HUES48 (cell line): Measurements from ENCODE around the gene COL25A1.

Experiments used
- H3K27ac ChIP-seq: one replicate; pipeline ENCODE4 v1.7.0; 2013; ENCODE audit warnings: low read depth, low read length, inconsistent platforms
- H3K27me3 ChIP-seq: 2 replicates; pipeline ENCODE4 v1.6.1; 2013; ENCODE audit warnings: mild to moderate bottlenecking, low read length; ENCODE audit not compliant: control insufficient read depth, insufficient read depth
- H3K36me3 ChIP-seq: 2 replicates; pipeline ENCODE4 v1.6.1; 2013; ENCODE audit warnings: low read length; ENCODE audit not compliant: control insufficient read depth, insufficient read depth
- H3K4me1 ChIP-seq: 2 replicates; pipeline ENCODE4 v1.6.1; 2013; ENCODE audit warnings: mild to moderate bottlenecking, low read length; ENCODE audit not compliant: control insufficient read depth, insufficient read depth
- H3K4me3 ChIP-seq: 2 replicates; pipeline ENCODE4 v1.5.1; 2013; ENCODE audit warnings: mild to moderate bottlenecking, low read depth, low read length
- H3K9ac ChIP-seq: 2 replicates; pipeline ENCODE4 v1.6.1; 2013; ENCODE audit warnings: mild to moderate bottlenecking, low read depth, low read length, moderate library complexity
- H3K9me3 ChIP-seq: 2 replicates; pipeline ENCODE4 v1.6.1; 2013; ENCODE audit warnings: low read length; ENCODE audit not compliant: control insufficient read depth, insufficient read depth

Gene COL25A1

GRCh38 chr4:109290918-109291317 is 11.5 kb downstream of the COL25A1 start:
- Histone ChIP-seq H3K9me3 (no peaks in the 10 kb centered on the region), H3K9ac (no peak overlapping the region), H3K4me1 (peaks cover 2% of the 10 kb centered on the region; the same call in 1 of the 2 replicates), H3K27me3 (no peaks in the 10 kb centered on the region), H3K27ac (no peak overlapping the region), H3K36me3 (no peaks in the 10 kb centered on the region), H3K4me3 (no peak overlapping the region)

GRCh38 chr4:109278594-109279031 is 23.8 kb downstream of the COL25A1 start:
- Histone ChIP-seq H3K4me3 (no peak overlapping the region), H3K9ac (no peak overlapping the region), H3K36me3 (no peaks in the 10 kb centered on the region), H3K9me3 (no peaks in the 10 kb centered on the region), H3K4me1 (0 out of 2 replicates have a peak, but pooled peaks cover 6% of the 10 kb centered on the region), H3K27me3 (no peaks in the 10 kb centered on the region), H3K27ac (no peak overlapping the region)

- Histone ChIP-seq H3K36me3 (no peaks in the 10 kb centered on the region), H3K9me3 (no peaks in the 10 kb centered on the region), H3K4me3 (no peak overlapping the region), H3K27me3 (no peaks in the 10 kb centered on the region), H3K9ac (no peak overlapping the region), H3K4me1 (0 out of 2 replicates have a peak, but pooled peaks cover 6% of the 10 kb centered on the region), H3K27ac (no peak overlapping the region)
These were observed 25.9 kb downstream of the COL25A1 start for GRCh38 chr4:109276482-109277095.

- Histone ChIP-seq H3K4me3 (no peak overlapping the region), H3K27ac (no peak overlapping the region), H3K27me3 (no peaks in the 10 kb centered on the region), H3K36me3 (no peaks in the 10 kb centered on the region), H3K9ac (no peak overlapping the region), H3K9me3 (no peaks in the 10 kb centered on the region), H3K4me1 (0 out of 2 replicates have a peak, but pooled peaks cover 6% of the 10 kb centered on the region)
These were observed 27.3 kb downstream of the COL25A1 start for GRCh38 chr4:109275066-109275745.

GRCh38 chr4:109266891-109267290 is 35.6 kb downstream of the COL25A1 start:
- Histone ChIP-seq H3K27me3 (no peaks in the 10 kb centered on the region), H3K9ac (no peak overlapping the region), H3K9me3 (no peaks in the 10 kb centered on the region), H3K4me3 (no peak overlapping the region), H3K27ac (no peak overlapping the region), H3K4me1 (no peaks in the 10 kb centered on the region), H3K36me3 (no peaks in the 10 kb centered on the region)

- no peaks in the 10 kb centered on the region for H3K36me3 ChIP-seq
- H3K9ac ChIP-seq: no peak overlapping the region
- H3K4me1 ChIP-seq: no peaks in the 10 kb centered on the region
- H3K27me3 ChIP-seq: no peaks in the 10 kb centered on the region
- no peak overlapping the region for H3K4me3 ChIP-seq
- no peaks in the 10 kb centered on the region for H3K9me3 ChIP-seq
- no peak overlapping the region for H3K27ac ChIP-seq
These were observed 36.2 kb downstream of the COL25A1 start for GRCh38 chr4:109266236-109266635.

- H3K4me1 ChIP-seq: no peaks in the 10 kb centered on the region
- H3K27me3 ChIP-seq: no peaks in the 10 kb centered on the region
- H3K4me3 ChIP-seq: no peak overlapping the region
These were observed 38.7 kb downstream of the COL25A1 start for GRCh38 chr4:109263721-109264120.

GRCh38 chr4:109256818-109257217 is 45.6 kb downstream of the COL25A1 start:
- no peaks in the 10 kb centered on the region for H3K9me3 ChIP-seq
- no peak overlapping the region for H3K27ac ChIP-seq
- no peak overlapping the region for H3K4me3 ChIP-seq
- H3K4me1 ChIP-seq: no peaks in the 10 kb centered on the region
- no peak overlapping the region for H3K9ac ChIP-seq
- no peaks in the 10 kb centered on the region for H3K36me3 ChIP-seq
- H3K27me3 ChIP-seq: no peaks in the 10 kb centered on the region

More at GRCh38 chr4:109263721-109264120, 38.7 kb downstream of the COL25A1 start:
- Histone ChIP-seq H3K9me3 (no peaks in the 10 kb centered on the region), H3K27ac (no peak overlapping the region), H3K9ac (no peak overlapping the region), H3K36me3 (no peaks in the 10 kb centered on the region)

GRCh38 chr4:109254845-109255244 is 47.6 kb downstream of the COL25A1 start:
- no peaks in the 10 kb centered on the region for H3K27me3 ChIP-seq
- no peaks in the 10 kb centered on the region for H3K4me1 ChIP-seq
- no peak overlapping the region for H3K9ac ChIP-seq
- H3K4me3 ChIP-seq: no peak overlapping the region
- H3K27ac ChIP-seq: no peak overlapping the region
- H3K36me3 ChIP-seq: no peaks in the 10 kb centered on the region
- H3K9me3 ChIP-seq: no peaks in the 10 kb centered on the region

GRCh38 chr4:109251396-109251795 is 51.1 kb downstream of the COL25A1 start:
- Histone ChIP-seq H3K36me3 (no peaks in the 10 kb centered on the region), H3K27ac (no peak overlapping the region), H3K27me3 (no peaks in the 10 kb centered on the region), H3K4me1 (no peaks in the 10 kb centered on the region), H3K9ac (no peak overlapping the region), H3K9me3 (no peaks in the 10 kb centered on the region), H3K4me3 (no peak overlapping the region)

- Histone ChIP-seq H3K27me3 (no peaks in the 10 kb centered on the region), H3K4me1 (no peaks in the 10 kb centered on the region), H3K36me3 (no peaks in the 10 kb centered on the region), H3K27ac (no peak overlapping the region), H3K9ac (no peak overlapping the region), H3K4me3 (no peak overlapping the region), H3K9me3 (no peaks in the 10 kb centered on the region)
These were observed 54.0 kb downstream of the COL25A1 start for GRCh38 chr4:109248322-109248900.
